GM23248 (cell line): Measurements from ENCODE around the gene SLC25A1. TPM values are rescaled to one million over a fixed set of nuclear protein-coding genes. Genes with fewer than 3 reads are reported as not detected.

Experiments used
- DNase-seq: peaks from one replicate; pipeline ENCODE4 v3.0.0-alpha.2; 2015
- H2AFZ ChIP-seq: fragments of 200-600 bp; sonication (generic); 2 replicates; pipeline ENCODE4 v1.6.1; 2016; ENCODE audit warnings: antibody characterized with exemption
- H3F3A ChIP-seq: fragments of 200-600 bp; sonication (generic); 2 replicates; pipeline ENCODE4 v1.6.1; 2016; ENCODE audit warnings: mild to moderate bottlenecking, antibody characterized with exemption, mixed run types; ENCODE audit not compliant: insufficient read depth
- H3K27ac ChIP-seq: fragments of 200-600 bp; sonication (generic); 2 replicates; pipeline ENCODE4 v1.5.1; 2016; ENCODE audit warnings: mild to moderate bottlenecking
- H3K27me3 ChIP-seq: fragments of 200-600 bp; sonication (generic); replicated peaks from 2 replicates; pipeline ENCODE4 v1.6.1; 2016; ENCODE audit warnings: mild to moderate bottlenecking; ENCODE audit not compliant: insufficient read depth
- H3K36me3 ChIP-seq: fragments of 200-600 bp; sonication (generic); 2 replicates; pipeline ENCODE4 v1.6.1; 2016; ENCODE audit warnings: low read depth, mild to moderate bottlenecking
- H3K4me1 ChIP-seq: fragments of 200-600 bp; sonication (generic); 2 replicates; pipeline ENCODE4 v1.6.1; 2016; ENCODE audit warnings: mild to moderate bottlenecking; ENCODE audit not compliant: insufficient read depth
- H3K4me2 ChIP-seq: fragments of 200-600 bp; sonication (generic); one replicate; pipeline ENCODE4 v1.6.1; 2016; ENCODE audit warnings: mild to moderate bottlenecking; ENCODE audit not compliant: unreplicated experiment
- H3K4me3 ChIP-seq: fragments of 200-600 bp; sonication (generic); 2 replicates; pipeline ENCODE4 v1.5.1; 2016; ENCODE audit warnings: mild to moderate bottlenecking
- H3K79me2 ChIP-seq: fragments of 200-600 bp; sonication (generic); 2 replicates; pipeline ENCODE4 v1.6.1; 2016; ENCODE audit warnings: mild to moderate bottlenecking; ENCODE audit not compliant: insufficient read depth
- H3K9ac ChIP-seq: fragments of 200-600 bp; sonication (generic); 2 replicates; pipeline ENCODE4 v1.6.1; 2016; ENCODE audit warnings: mild to moderate bottlenecking
- H3K9me2 ChIP-seq: fragments of 200-600 bp; sonication (generic); 2 replicates; pipeline ENCODE4 v1.6.1; 2016; ENCODE audit warnings: mixed run types, mild to moderate bottlenecking, moderate library complexity; ENCODE audit not compliant: insufficient read depth
- H3K9me3 ChIP-seq: fragments of 200-600 bp; sonication (generic); one replicate; pipeline ENCODE4 v1.6.1; 2017; ENCODE audit warnings: low read depth
- H4K20me1 ChIP-seq: fragments of 200-600 bp; sonication (generic); 2 replicates; pipeline ENCODE4 v1.6.0; 2016; ENCODE audit not compliant: insufficient read depth
- EZH2 ChIP-seq: fragments of 200-600 bp; sonication (generic); IDR thresholded peaks from 2 replicates; pipeline ENCODE4 v1.6.1; 2018; ENCODE audit warnings: antibody characterized with exemption, mild to moderate bottlenecking; ENCODE audit not compliant: insufficient read depth, poor library complexity, severe bottlenecking
- EZH2phosphoT487 ChIP-seq: fragments of 200-600 bp; sonication (generic); IDR thresholded peaks from 2 replicates; pipeline ENCODE4 v1.6.1; 2018; ENCODE audit warnings: antibody characterized with exemption, moderate library complexity, mild to moderate bottlenecking, low read depth; ENCODE audit not compliant: insufficient read depth
- WGBS, 2 experiments: methylation state at CpG; one replicate each; pipeline ENCODE4 v1.1.6; 2015 to 2017; ENCODE audit warnings: low lambda C conversion rate in 2 of 2, low coverage in 1 of 2; ENCODE audit errors: missing lambda C conversion rate in 2 of 2; 5-methylcytosine and 5-hydroxymethylcytosine counted together
- in situ Hi-C: fragments of 300-500 bp; cut with MboI; formaldehyde crosslinking; loops from 2 replicates; pipeline ENCODE4 v1.15.0; 2020
- polyA plus RNA-seq: library from polyadenylated mRNA; unstranded; fragments of >200 nt; fragmentation: Nextera tagmentation; extraction: Ambion mirVana; gene quantifications from 2 replicates; pipeline ENCODE4 v1.2.1, GENCODE V29; 2016
- total RNA-seq: library from RNA; depleted of rRNA; stranded (reverse); fragments of >200 nt; shearing (Covaris generic); gene quantifications from 2 replicates; pipeline ENCODE4 v1.2.3, GENCODE V29; 2014

SLC25A1 gene
- total and polyA plus RNA-seq, 2 experiments from 2014 or later = 99.5 to 113 TPM

- no peaks in the 10 kb centered on the region for H3K9me3 ChIP-seq
- H3K27me3 ChIP-seq = peaks cover 1% of the 10 kb centered on the region
- in situ Hi-C loops = no loop called here
- peak; percentile 87 for DNase-seq
- no peaks in the 10 kb centered on the region for H3F3A ChIP-seq
- H3K27ac ChIP-seq = peak overlapping the region; percentile 57
- 34 to 37% methylated on average over 12 to 14 of the region's 14 CpGs for WGBS, 2 experiments
- H3K36me3 ChIP-seq = no peaks in the 10 kb centered on the region
- peak overlapping the region; percentile 28; the same call in 1 of the 2 replicates for H3K9ac ChIP-seq
- TF ChIP-seq EZH2phosphoT487 = no peak
- no peak for TF ChIP-seq EZH2
- H2AFZ ChIP-seq = no peak overlapping the region
- peaks cover 20% of the 10 kb centered on the region for H3K4me1 ChIP-seq
- no peak overlapping the region; the same call in 1 of the 2 replicates for H3K4me3 ChIP-seq
- H4K20me1 ChIP-seq = no peaks in the 10 kb centered on the region
- peak overlapping the region; percentile 18 for H3K4me2 ChIP-seq
- no peaks in the 10 kb centered on the region for H3K9me2 ChIP-seq
- peaks cover 44% of the 10 kb centered on the region for H3K79me2 ChIP-seq
These were observed 4.2 kb downstream of the SLC25A1 start for GRCh38 chr22:19174106-19175025.

DNA sequence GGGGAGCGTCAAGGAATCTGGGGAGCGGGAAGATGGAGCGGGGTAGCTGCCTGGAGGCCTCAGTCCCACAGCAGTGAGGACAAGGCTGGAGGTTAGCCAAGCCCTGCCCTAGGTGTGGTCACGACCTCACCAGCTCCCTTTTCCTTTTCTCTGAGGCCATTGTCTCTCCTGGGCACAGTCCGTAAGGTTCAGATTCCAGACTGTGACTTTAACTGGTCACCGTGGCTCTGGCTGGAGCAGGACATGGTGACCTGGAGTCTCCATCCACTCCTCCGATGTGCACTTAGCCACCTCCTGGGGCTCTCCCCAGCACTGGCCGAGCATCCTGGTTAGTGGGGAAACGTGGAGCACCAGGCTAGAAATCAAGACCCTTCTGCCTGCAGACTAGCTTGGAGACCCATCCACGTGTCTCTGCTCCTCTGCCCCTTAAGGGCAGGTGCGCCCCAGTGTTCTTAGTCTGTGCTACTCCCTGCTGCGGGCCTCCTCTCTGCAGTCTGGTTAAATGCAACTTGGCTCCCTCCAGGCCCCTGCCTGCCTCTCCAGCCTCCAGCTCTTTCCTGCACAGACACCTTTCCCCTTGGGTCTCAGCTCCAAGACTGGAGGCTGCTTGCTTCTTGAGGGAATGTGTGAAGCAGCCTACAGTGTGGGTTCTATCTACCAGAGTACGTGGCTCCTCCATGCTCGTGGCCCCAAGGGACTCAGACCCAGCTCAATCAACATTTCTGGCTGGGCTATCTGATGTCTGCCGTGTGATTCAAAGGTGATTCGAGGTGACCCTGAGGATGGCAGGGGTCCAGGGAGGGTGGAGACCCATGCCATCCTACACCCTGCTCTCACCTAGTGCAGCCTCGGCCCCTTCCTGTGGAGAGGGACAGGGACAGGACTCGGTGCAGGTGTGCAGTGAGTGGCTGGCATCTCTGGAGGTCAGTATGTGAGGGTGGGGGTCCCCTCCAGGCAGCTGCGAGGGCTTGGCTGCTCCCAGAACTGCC, 5.2 kb downstream of the SLC25A1 start:
- H3K4me3 ChIP-seq = peak overlapping the region; percentile 85
- no peak overlapping the region for H3K27ac ChIP-seq
- H4K20me1 ChIP-seq = no peaks in the 10 kb centered on the region
- no peaks in the 10 kb centered on the region for H3K9me2 ChIP-seq
- peak overlapping the region; percentile 98 for H3K9ac ChIP-seq
- 69 to 71% methylated on average over 19 of the region's 19 CpGs for WGBS, 2 experiments
- TF ChIP-seq EZH2phosphoT487 = no peak
- TF ChIP-seq EZH2 = no peak
- no peak for DNase-seq
- peaks cover 20% of the 10 kb centered on the region for H3K4me1 ChIP-seq
- H3K9me3 ChIP-seq = no peaks in the 10 kb centered on the region
- peaks cover 12% of the 10 kb centered on the region for H3K27me3 ChIP-seq
- no peaks in the 10 kb centered on the region for H3K36me3 ChIP-seq
- no peak overlapping the region for H2AFZ ChIP-seq
- peaks cover 44% of the 10 kb centered on the region for H3K79me2 ChIP-seq
- no peaks in the 10 kb centered on the region for H3F3A ChIP-seq
- peak overlapping the region; percentile 90 for H3K4me2 ChIP-seq
- in situ Hi-C loops = no loop called here

- TF ChIP-seq EZH2phosphoT487 (no peak), EZH2 (no peak)
- Histone ChIP-seq H3K4me3 (peak overlapping the region; percentile 85), H3K4me2 (peak overlapping the region; percentile 90), H3F3A (no peaks in the 10 kb centered on the region), H3K79me2 (peaks cover 38% of the 10 kb centered on the region), H3K4me1 (peaks cover 20% of the 10 kb centered on the region), H3K9me3 (no peaks in the 10 kb centered on the region), H4K20me1 (no peaks in the 10 kb centered on the region), H3K36me3 (no peaks in the 10 kb centered on the region), H3K27me3 (peaks cover 19% of the 10 kb centered on the region), H3K9ac (peak overlapping the region; percentile 98), H2AFZ (peak overlapping the region; percentile 79), H3K27ac (peak overlapping the region; percentile 88), H3K9me2 (no peaks in the 10 kb centered on the region)
- no peak for DNase-seq
- in situ Hi-C loops = no loop called here
- WGBS, 2 experiments = 27 to 31% methylated on average over 13 of the region's 13 CpGs
These were observed 6.1 kb downstream of the SLC25A1 start for GRCh38 chr22:19172213-19173046.
